Measurements from ENCODE around the gene RASA3.

- no peak for TF ChIP-seq HDAC2 (IDR thresholded peaks at IDR 0.05)
- no peak for TF ChIP-seq IRF3 (IDR thresholded peaks at IDR 0.05)
- no peak for TF ChIP-seq POLR2A (IDR thresholded peaks at IDR 0.05; ENCODE audit: low read depth, low read length)
- TF ChIP-seq CTCF (IDR thresholded peaks at IDR 0.05 in 2 of 3, conservative IDR thresholded peaks at IDR 0.05 in 1 of 3; ENCODE audit: control insufficient read depth in 2 of 3, extremely low read depth in 1 of 3, insufficient read depth in 1 of 3, low read depth in 3 of 3, low read length in 3 of 3), result no peak
- no peak for TF ChIP-seq CBX3 (IDR thresholded peaks at IDR 0.05; ENCODE audit: borderline replicate concordance, low read depth)
- TF ChIP-seq FOXK2 (IDR thresholded peaks at IDR 0.05), result no peak
- no peak for TF ChIP-seq TAF1 (IDR thresholded peaks at IDR 0.05; ENCODE audit: borderline replicate concordance, low read depth, low read length)
- TF ChIP-seq ATF2 (IDR thresholded peaks at IDR 0.05; ENCODE audit: low read length), result no peak
- no peak for TF ChIP-seq PAX5 (IDR thresholded peaks at IDR 0.05; ENCODE audit: borderline replicate concordance, low read depth, low read length)
Observed at GRCh38 chr13:114092468-114092867, 40.0 kb downstream of the RASA3 start.

All from GM12878 (cell line).